Measurements from ENCODE around the gene FILIP1L. TPM values are rescaled to one million over a fixed set of nuclear protein-coding genes. Genes with fewer than 3 reads are reported as not detected.

The FILIP1L gene
- total RNA-seq, 1 donor from 2014 or later: 36.3 TPM

GRCh38 chr3:100018806-100019205, 95.5 kb downstream of the FILIP1L start:
- no peak for DNase-seq (ENCODE audit: low read depth in 2 of 2)

- peak in 1 of 2 donors; percentile 66 for DNase-seq (ENCODE audit: low read depth in 2 of 2)
Observed at GRCh38 chr3:100010087-100010417, 104.2 kb downstream of the FILIP1L start.

GRCh38 chr3:100009276-100010086, 104.8 kb downstream of the FILIP1L start:
- DNase-seq (ENCODE audit: low read depth in 2 of 2): peak in 1 of 2 donors; percentile 54

- DNase-seq (ENCODE audit: low read depth in 2 of 2): peak; percentile 57 to 62
Observed at GRCh38 chr3:100008081-100008698, 106.1 kb downstream of the FILIP1L start.

GRCh38 chr3:100007313-100007712, 107.0 kb downstream of the FILIP1L start:
- no peak for DNase-seq (ENCODE audit: low read depth in 2 of 2)

- peak in 1 of 2 donors; percentile 42 for DNase-seq (ENCODE audit: low read depth in 2 of 2)
Observed at GRCh38 chr3:100006570-100007271, 107.6 kb downstream of the FILIP1L start.

- no peak for DNase-seq (ENCODE audit: low read depth in 2 of 2)
Observed at GRCh38 chr3:100005665-100006393, 108.5 kb downstream of the FILIP1L start.

GRCh38 chr3:100004931-100005330, 109.4 kb downstream of the FILIP1L start:
- peak in 1 of 2 donors; percentile 45 for DNase-seq (ENCODE audit: low read depth in 2 of 2)

GRCh38 chr3:100003609-100004503, 110.4 kb downstream of the FILIP1L start:
- no peak for DNase-seq (ENCODE audit: low read depth in 2 of 2)

- DNase-seq (ENCODE audit: low read depth in 2 of 2): peak; percentile 69 to 85
Observed at GRCh38 chr3:100002599-100003350, 111.5 kb downstream of the FILIP1L start.

- no peak for DNase-seq (ENCODE audit: low read depth in 2 of 2)
Observed at GRCh38 chr3:100001526-100002270, 112.6 kb downstream of the FILIP1L start.

- DNase-seq (ENCODE audit: low read depth in 2 of 2): no peak
Observed at GRCh38 chr3:100001083-100001482, 113.2 kb downstream of the FILIP1L start.

GRCh38 chr3:99999536-99999935, 114.8 kb downstream of the FILIP1L start:
- no peak for DNase-seq (ENCODE audit: low read depth in 2 of 2)

- peak; percentile 20 to 62 for DNase-seq (ENCODE audit: low read depth in 2 of 2)
Observed at GRCh38 chr3:99997293-99997692, 117.0 kb downstream of the FILIP1L start.

GRCh38 chr3:99990179-99990578, 124.1 kb downstream of the FILIP1L start:
- DNase-seq (ENCODE audit: low read depth in 2 of 2): no peak

- no peak for DNase-seq (ENCODE audit: low read depth in 2 of 2)
Observed at GRCh38 chr3:99984668-99985067, 129.6 kb downstream of the FILIP1L start.

- DNase-seq (ENCODE audit: low read depth in 2 of 2): no peak
Observed at GRCh38 chr3:99984139-99984538, 130.2 kb downstream of the FILIP1L start.

GRCh38 chr3:99982650-99983049, 131.7 kb downstream of the FILIP1L start:
- DNase-seq (ENCODE audit: low read depth in 2 of 2): no peak

- DNase-seq (ENCODE audit: low read depth in 2 of 2): no peak
Observed at GRCh38 chr3:99981138-99981537, 133.2 kb downstream of the FILIP1L start.
